ENCODE measurements around the gene MAP3K10.

MAP3K10 gene

GRCh38 chr19:40233811-40234389, 42.7 kb downstream of the MAP3K10 start:
- DNase-seq (ENCODE audit: low read depth): no peak

- no peak for DNase-seq (ENCODE audit: low read depth)
Observed at GRCh38 chr19:40234429-40235237, 43.4 kb downstream of the MAP3K10 start.

GRCh38 chr19:40235238-40236025, 44.2 kb downstream of the MAP3K10 start:
- DNase-seq (ENCODE audit: low read depth): no peak

GRCh38 chr19:40236026-40236355, 44.8 kb downstream of the MAP3K10 start:
- no peak for DNase-seq (ENCODE audit: low read depth)

GRCh38 chr19:40236366-40236765, 45.1 kb downstream of the MAP3K10 start:
- no peak for DNase-seq (ENCODE audit: low read depth)

GRCh38 chr19:40237791-40238190, 46.6 kb downstream of the MAP3K10 start:
- no peak for DNase-seq (ENCODE audit: low read depth)

GRCh38 chr19:40238775-40239174, 47.5 kb downstream of the MAP3K10 start:
- DNase-seq (ENCODE audit: low read depth): no peak

- no peak for DNase-seq (ENCODE audit: low read depth)
Observed at GRCh38 chr19:40239415-40240226, 48.4 kb downstream of the MAP3K10 start.

GRCh38 chr19:40240332-40240731, 49.1 kb downstream of the MAP3K10 start:
- no peak for DNase-seq (ENCODE audit: low read depth)

- no peak for DNase-seq (ENCODE audit: low read depth)
Observed at GRCh38 chr19:40241125-40241808, 50.0 kb downstream of the MAP3K10 start.

- DNase-seq (ENCODE audit: low read depth): no peak
Observed at GRCh38 chr19:40241809-40242384, 50.7 kb downstream of the MAP3K10 start.

GRCh38 chr19:40242480-40242879, 51.3 kb downstream of the MAP3K10 start:
- no peak for DNase-seq (ENCODE audit: low read depth)

GRCh38 chr19:40243181-40243580, 52.0 kb downstream of the MAP3K10 start:
- DNase-seq (ENCODE audit: low read depth): no peak

- no peak for DNase-seq (ENCODE audit: low read depth)
Observed at GRCh38 chr19:40244579-40245317, 53.5 kb downstream of the MAP3K10 start.

GRCh38 chr19:40245506-40246128, 54.4 kb downstream of the MAP3K10 start:
- DNase-seq (ENCODE audit: low read depth): no peak

- DNase-seq (ENCODE audit: low read depth): no peak
Observed at GRCh38 chr19:40246292-40247073, 55.3 kb downstream of the MAP3K10 start.

GRCh38 chr19:40247178-40247577, 56.0 kb downstream of the MAP3K10 start:
- no peak for DNase-seq (ENCODE audit: low read depth)

- no peak for DNase-seq (ENCODE audit: low read depth)
Observed at GRCh38 chr19:40247735-40248262, 56.6 kb downstream of the MAP3K10 start.

- DNase-seq (ENCODE audit: low read depth): no peak
Observed at GRCh38 chr19:40249201-40249600, 58.0 kb downstream of the MAP3K10 start.
